ENCODE data around the gene TC2N. TPM values are rescaled to one million over a fixed set of nuclear protein-coding genes. Genes with fewer than 3 reads are reported as not detected.
"Not testable (repeated sequence)": the region's sequence is repeated elsewhere in the genome, so short reads cannot be mapped to it uniquely, and the experiment has no call there.

Gene TC2N
- total RNA-seq, 1 donor, result 1.3 TPM

GRCh38 chr14:91845652-91846051, 21.7 kb downstream of the TC2N start:
- DNase-seq (ENCODE audit: low read depth), result no peak
- no peak for TF ChIP-seq CTCF (IDR thresholded peaks at IDR 0.05; ENCODE audit: insufficient read depth, low read depth, low read length)
- no peak overlapping the region for H3K4me3 ChIP-seq (ENCODE audit: low read depth, low read length)

GRCh38 chr14:91845056-91845455, 22.3 kb downstream of the TC2N start:
- not testable (repeated sequence) for H3K4me3 ChIP-seq (ENCODE audit: low read depth, low read length); DNase-seq (ENCODE audit: low read depth)

GRCh38 chr14:91844029-91844428, 23.3 kb downstream of the TC2N start:
- no peak overlapping the region for H3K4me3 ChIP-seq (ENCODE audit: low read depth, low read length)
- no peak for TF ChIP-seq CTCF (IDR thresholded peaks at IDR 0.05; ENCODE audit: insufficient read depth, low read depth, low read length)
- no peak for DNase-seq (ENCODE audit: low read depth)

- no peak for DNase-seq (ENCODE audit: low read depth)
- H3K4me3 ChIP-seq (ENCODE audit: low read depth, low read length), result no peak overlapping the region
- no peak for TF ChIP-seq CTCF (IDR thresholded peaks at IDR 0.05; ENCODE audit: insufficient read depth, low read depth, low read length)
Measured at GRCh38 chr14:91843437-91843836, 23.9 kb downstream of the TC2N start.

- DNase-seq (ENCODE audit: low read depth), result no peak
- no peak overlapping the region for H3K4me3 ChIP-seq (ENCODE audit: low read depth, low read length)
- no peak for TF ChIP-seq CTCF (IDR thresholded peaks at IDR 0.05; ENCODE audit: insufficient read depth, low read depth, low read length)
Measured at GRCh38 chr14:91841065-91841464, 26.3 kb downstream of the TC2N start.

- no peak overlapping the region for H3K4me3 ChIP-seq (ENCODE audit: low read depth, low read length)
- no peak for TF ChIP-seq CTCF (IDR thresholded peaks at IDR 0.05; ENCODE audit: insufficient read depth, low read depth, low read length)
- DNase-seq (ENCODE audit: low read depth), result no peak
Measured at GRCh38 chr14:91839749-91840148, 27.6 kb downstream of the TC2N start.

GRCh38 chr14:91837076-91837475, 30.3 kb downstream of the TC2N start:
- no peak for DNase-seq (ENCODE audit: low read depth)
- H3K4me3 ChIP-seq (ENCODE audit: low read depth, low read length), result peak overlapping the region; percentile 50
- TF ChIP-seq CTCF (IDR thresholded peaks at IDR 0.05; ENCODE audit: insufficient read depth, low read depth, low read length), result no peak

Measured in fibroblast of villous mesenchyme (primary cell).